Tibial artery (tissue), 4 donors: ENCODE data around the gene CERS6.

Source experiments
- DNase-seq, 2 donors: peaks; one replicate each; pipeline ENCODE4 v3.0.0-alpha.2; 2019
- H3K27ac ChIP-seq, 2 donors: fragments of 200-600 bp; sonication (generic) in 1 of 2; 1 replicate in 1 of 2; 2 replicates in 1 of 2; pipeline ENCODE4 v1.5.1; 2018 to 2019; ENCODE audit warnings: mild to moderate bottlenecking in 1 of 2
- H3K27me3 ChIP-seq, 2 donors: fragments of 200-600 bp; sonication (generic) in 1 of 2; one replicate each; pipeline versions ENCODE4 v1.5.1 to v1.6.0; 2016 to 2019
- H3K36me3 ChIP-seq, 3 donors: fragments of 200-600 bp; sonication (generic) in 2 of 3; one replicate each; pipeline ENCODE4 v1.5.1; 2016 to 2019; ENCODE audit warnings: mild to moderate bottlenecking in 2 of 3
- H3K4me1 ChIP-seq, 4 donors: fragments of 200-600 bp; sonication (generic) in 2 of 4; 1 replicate in 3 of 4; 2 replicates in 1 of 4; pipeline ENCODE4 v1.5.1; 2016 to 2019
- H3K4me3 ChIP-seq, 2 donors: fragments of 200-600 bp; sonication (generic) in 1 of 2; 1 replicate in 1 of 2; 2 replicates in 1 of 2; pipeline ENCODE4 v1.5.1; 2018 to 2019; ENCODE audit warnings: mild to moderate bottlenecking in 2 of 2
- H3K9me3 ChIP-seq, 3 donors: fragments of 200-600 bp; sonication (generic) in 1 of 3; one replicate each; pipeline ENCODE4 v1.5.1; 2016 to 2019
- intact Hi-C: fragments of 100-400 bp; cut with DNase I; formaldehyde crosslinking; loops from one replicate; pipeline ENCODE4 v1.15.0; 2023; ENCODE audit warnings: low total_unique reads
- TF ChIP-seq, protein P1 (sequence below), 2 experiments: fragments of 200-600 bp in 1 of 2; fragments of 450-650 bp in 1 of 2; IDR thresholded peaks; one replicate each; pipeline ENCODE4 v1.5.1; 2017 to 2019; ENCODE audit warnings: antibody characterized with exemption in 2 of 2, mild to moderate bottlenecking in 1 of 2, moderate library complexity in 1 of 2

The CERS6 gene

DNA sequence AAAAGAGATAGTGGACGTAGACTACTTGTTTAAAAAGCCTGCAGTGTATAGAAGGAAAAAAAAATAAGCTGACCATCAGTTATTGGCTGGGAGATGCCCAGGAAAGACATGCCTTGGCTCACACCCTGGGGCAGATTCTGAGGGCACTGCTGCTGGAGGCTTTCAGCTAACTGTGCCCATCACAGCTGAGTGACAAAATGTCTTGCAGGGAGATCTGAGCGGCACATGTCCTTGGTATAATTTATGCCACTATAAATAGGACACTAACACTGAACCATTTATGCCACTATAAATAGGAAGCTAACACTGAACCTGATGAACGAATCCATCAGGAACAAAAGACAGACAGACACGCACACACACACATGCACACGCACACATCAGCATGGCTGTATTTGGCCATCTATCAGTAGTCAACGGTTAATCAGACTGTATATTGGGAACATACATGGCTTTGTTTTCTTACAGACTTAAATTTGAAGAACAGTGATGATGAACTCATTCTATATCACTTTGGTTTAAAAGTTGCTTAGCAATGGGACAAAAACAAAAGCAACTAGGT lies 278.2 kb downstream of the CERS6 start:
- Histone ChIP-seq H3K4me3 (no peak overlapping the region), H3K9me3 (no peaks in the 10 kb centered on the region), H3K36me3 (no peaks in the 10 kb centered on the region), H3K27me3 (no peaks in the 10 kb centered on the region), H3K4me1 (no peaks in the 10 kb centered on the region), H3K27ac (no peak overlapping the region)
- no peak for DNase-seq
- TF ChIP-seq, protein P1, sequence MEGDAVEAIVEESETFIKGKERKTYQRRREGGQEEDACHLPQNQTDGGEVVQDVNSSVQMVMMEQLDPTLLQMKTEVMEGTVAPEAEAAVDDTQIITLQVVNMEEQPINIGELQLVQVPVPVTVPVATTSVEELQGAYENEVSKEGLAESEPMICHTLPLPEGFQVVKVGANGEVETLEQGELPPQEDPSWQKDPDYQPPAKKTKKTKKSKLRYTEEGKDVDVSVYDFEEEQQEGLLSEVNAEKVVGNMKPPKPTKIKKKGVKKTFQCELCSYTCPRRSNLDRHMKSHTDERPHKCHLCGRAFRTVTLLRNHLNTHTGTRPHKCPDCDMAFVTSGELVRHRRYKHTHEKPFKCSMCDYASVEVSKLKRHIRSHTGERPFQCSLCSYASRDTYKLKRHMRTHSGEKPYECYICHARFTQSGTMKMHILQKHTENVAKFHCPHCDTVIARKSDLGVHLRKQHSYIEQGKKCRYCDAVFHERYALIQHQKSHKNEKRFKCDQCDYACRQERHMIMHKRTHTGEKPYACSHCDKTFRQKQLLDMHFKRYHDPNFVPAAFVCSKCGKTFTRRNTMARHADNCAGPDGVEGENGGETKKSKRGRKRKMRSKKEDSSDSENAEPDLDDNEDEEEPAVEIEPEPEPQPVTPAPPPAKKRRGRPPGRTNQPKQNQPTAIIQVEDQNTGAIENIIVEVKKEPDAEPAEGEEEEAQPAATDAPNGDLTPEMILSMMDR (IDR thresholded peaks at IDR 0.05), result no peak
- intact Hi-C loops, result no loop called here

DNA sequence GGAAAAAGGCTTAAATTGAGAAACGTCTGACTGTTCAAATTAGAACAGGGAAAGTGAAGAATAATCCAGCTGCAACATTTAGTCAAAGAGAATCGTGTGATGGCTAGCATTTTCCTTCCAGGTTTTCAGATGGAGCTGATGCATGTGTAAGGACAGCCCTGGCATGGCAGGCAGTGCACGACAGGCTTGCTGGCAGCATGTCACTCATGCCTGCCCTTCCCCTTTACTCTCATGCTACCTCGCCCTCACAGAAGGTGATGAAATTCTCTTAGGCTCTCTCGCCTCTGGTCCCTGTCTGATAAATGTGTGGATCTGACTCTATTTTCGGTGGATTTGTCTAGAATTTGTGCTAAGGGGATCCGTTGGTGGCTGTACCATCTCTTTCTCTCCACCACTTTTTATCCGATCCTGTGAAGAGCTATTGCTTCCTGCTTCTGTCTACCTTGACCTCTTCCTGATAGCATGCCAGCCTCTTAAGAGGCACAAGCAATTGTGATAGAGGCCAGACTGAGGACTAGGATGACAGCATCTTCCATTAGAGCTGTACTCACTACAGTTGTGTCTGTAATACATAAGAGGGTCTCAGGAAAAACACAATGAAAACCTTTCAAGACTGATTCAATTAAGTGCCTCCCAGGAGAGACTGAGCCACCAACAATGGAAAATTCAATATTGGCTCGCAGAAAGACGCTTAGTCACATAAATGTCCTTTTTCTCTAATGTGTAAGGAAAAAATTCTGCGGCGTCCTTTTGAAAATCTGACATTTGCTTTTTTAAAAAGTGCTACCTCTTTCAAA lies 280.8 kb downstream of the CERS6 start:
- intact Hi-C loops, result no loop called here
- TF ChIP-seq, protein P1 (IDR thresholded peaks at IDR 0.05), result no peak
- H3K27ac ChIP-seq, result no peak overlapping the region
- H3K36me3 ChIP-seq, result no peaks in the 10 kb centered on the region
- no peaks in the 10 kb centered on the region for H3K9me3 ChIP-seq
- H3K27me3 ChIP-seq, result no peaks in the 10 kb centered on the region
- no peak overlapping the region for H3K4me3 ChIP-seq
- DNase-seq, result no peak
- no peaks in the 10 kb centered on the region for H3K4me1 ChIP-seq

DNA sequence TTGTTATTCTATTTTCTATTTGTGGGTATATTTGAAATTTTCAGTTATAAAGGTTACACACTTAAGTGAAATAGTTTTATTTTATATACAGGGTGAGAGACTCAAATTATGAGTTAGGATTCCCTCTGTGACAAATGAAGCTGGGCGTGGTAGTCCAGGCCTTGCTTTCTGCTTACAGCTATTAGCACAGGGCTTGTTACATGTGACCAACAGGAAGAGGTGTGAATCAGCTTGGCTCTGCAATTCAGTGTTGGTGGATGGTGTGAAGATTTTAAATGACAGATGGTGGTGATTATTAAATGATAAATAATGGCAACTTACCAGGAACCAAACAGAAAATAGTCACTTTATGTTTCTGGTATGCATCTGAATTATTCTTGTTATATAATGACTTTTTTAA lies 282.0 kb downstream of the CERS6 start:
- no peaks in the 10 kb centered on the region for H3K27me3 ChIP-seq
- H3K9me3 ChIP-seq, result no peaks in the 10 kb centered on the region
- H3K4me3 ChIP-seq, result no peak overlapping the region
- TF ChIP-seq, protein P1 (IDR thresholded peaks at IDR 0.05), result no peak
- no peaks in the 10 kb centered on the region for H3K36me3 ChIP-seq
- H3K4me1 ChIP-seq, result no peaks in the 10 kb centered on the region
- DNase-seq, result no peak
- H3K27ac ChIP-seq, result no peak overlapping the region
- intact Hi-C loops, result no loop called here

DNA sequence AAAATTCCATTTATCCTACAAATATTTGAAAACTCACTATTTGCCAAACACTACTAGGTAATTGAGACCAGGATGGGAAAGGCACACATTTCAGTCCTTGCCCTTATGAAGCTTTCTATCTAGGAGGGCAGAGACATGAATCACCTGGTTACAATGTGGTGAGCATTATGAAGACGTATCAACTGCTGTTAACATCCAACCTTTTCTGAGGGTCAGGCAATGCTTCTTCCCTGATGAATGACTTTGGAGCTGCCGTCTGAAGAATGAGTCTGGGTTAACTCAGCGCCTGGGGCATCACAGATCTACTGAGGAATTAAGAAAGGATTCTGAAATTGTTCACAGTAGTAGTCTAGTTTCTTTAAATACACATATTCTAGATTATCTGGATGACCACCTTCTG lies 284.3 kb downstream of the CERS6 start:
- no peaks in the 10 kb centered on the region for H3K27me3 ChIP-seq
- H3K4me1 ChIP-seq, result no peaks in the 10 kb centered on the region
- DNase-seq, result no peak
- TF ChIP-seq, protein P1 (IDR thresholded peaks at IDR 0.05), result no peak
- H3K4me3 ChIP-seq, result no peak overlapping the region
- H3K9me3 ChIP-seq, result no peaks in the 10 kb centered on the region
- H3K27ac ChIP-seq, result no peak overlapping the region
- H3K36me3 ChIP-seq, result no peaks in the 10 kb centered on the region
- intact Hi-C loops, result no loop called here

DNA sequence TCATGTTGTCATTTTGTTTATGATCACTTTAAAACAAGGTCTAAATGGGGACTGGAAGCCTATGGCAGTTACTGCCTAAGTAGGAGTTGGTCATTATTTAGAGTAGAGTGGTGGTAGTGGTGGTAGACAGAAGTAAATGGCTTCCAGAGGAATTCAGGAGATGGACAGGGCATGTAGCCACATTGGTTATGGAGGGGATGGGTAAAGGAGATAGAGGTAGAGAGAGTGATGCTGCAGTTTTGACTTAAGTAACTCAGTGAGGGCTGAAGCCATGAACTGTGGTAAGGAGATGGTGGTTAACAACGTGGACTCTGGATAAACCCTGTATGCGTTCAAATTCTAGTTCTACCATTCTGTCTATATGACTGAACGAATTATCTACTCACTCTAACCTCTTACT lies 284.7 kb downstream of the CERS6 start:
- H3K4me1 ChIP-seq, result no peaks in the 10 kb centered on the region
- intact Hi-C loops, result no loop called here
- TF ChIP-seq, protein P1 (IDR thresholded peaks at IDR 0.05), result no peak

More for the DNA sequence above, 284.7 kb downstream of the CERS6 start:
- no peaks in the 10 kb centered on the region for H3K27me3 ChIP-seq
- H3K4me3 ChIP-seq, result no peak overlapping the region
- no peaks in the 10 kb centered on the region for H3K9me3 ChIP-seq
- H3K36me3 ChIP-seq, result no peaks in the 10 kb centered on the region
- DNase-seq, result no peak
- H3K27ac ChIP-seq, result no peak overlapping the region
